Upper lobe of left lung (tissue), 6 donors: ENCODE results near the gene DCLK1. TPM values are rescaled to one million over a fixed set of nuclear protein-coding genes. Genes with fewer than 3 reads are reported as not detected.
A peak's percentile ranks its signal among the peaks of the same experiment; 100 is the strongest.

Experiments
- ATAC-seq, 2 donors: fragments of 200-7000 bp; cut with Tn5 transposase; one replicate each; pipeline ENCODE4 v1.9.1; 2022; ENCODE audit warnings: mild to moderate bottlenecking in 2 of 2, moderate library complexity in 2 of 2; ENCODE audit not compliant: low FRiP score in 2 of 2
- DNase-seq, 2 donors: peaks; one replicate each; pipeline ENCODE4 v3.0.0-alpha.2; 2019 to 2020
- H3K27ac ChIP-seq, 4 donors: fragments of 200-600 bp; sonication (generic); one replicate each; pipeline ENCODE4 v1.5.1; 2016 to 2019
- H3K27me3 ChIP-seq, 4 donors: fragments of 200-600 bp; sonication (generic); one replicate each; pipeline ENCODE4 v1.5.1; 2017 to 2019
- H3K36me3 ChIP-seq, 4 donors: fragments of 200-600 bp; sonication (generic); one replicate each; pipeline ENCODE4 v1.5.1; 2016 to 2019
- H3K4me1 ChIP-seq, 4 donors: fragments of 200-600 bp; sonication (generic); one replicate each; pipeline ENCODE4 v1.5.1; 2018 to 2019
- H3K4me3 ChIP-seq, 4 donors: fragments of 200-600 bp; sonication (generic); one replicate each; pipeline ENCODE4 v1.5.1; 2017 to 2019; ENCODE audit warnings: mild to moderate bottlenecking in 2 of 4, moderate library complexity in 1 of 4
- H3K9me3 ChIP-seq, 4 donors: fragments of 200-600 bp; sonication (generic); one replicate each; pipeline ENCODE4 v1.5.1; 2018 to 2019
- EP300 ChIP-seq, 4 donors: sonication (generic); formaldehyde crosslinking; IDR thresholded peaks; one replicate each; pipeline ENCODE4 v1.5.1; 2017; ENCODE audit warnings: antibody characterized with exemption in 4 of 4, control low read depth in 2 of 4
- POLR2A ChIP-seq, 4 donors: fragments of 450-650 bp; IDR thresholded peaks; one replicate each; pipeline ENCODE4 v1.5.1; 2016 to 2017; ENCODE audit warnings: antibody characterized with exemption in 4 of 4, mild to moderate bottlenecking in 2 of 4
- POLR2AphosphoS5 ChIP-seq, 2 donors: sonication (generic); formaldehyde crosslinking; IDR thresholded peaks; one replicate each; pipeline ENCODE4 v1.5.1; 2017; ENCODE audit warnings: antibody characterized with exemption in 2 of 2
- WGBS, 2 donors: methylation state at CpG; one replicate each; pipeline ENCODE4 v1.1.5; 2017 to 2018; 5-methylcytosine and 5-hydroxymethylcytosine counted together
- total RNA-seq, 6 donors: library from RNA; depleted of rRNA in 4 of 6; stranded (reverse); fragments of >200 nt in 4 of 6; gene quantifications; one replicate each; pipeline versions ENCODE4 v1.1.0 to v1.2.1, GENCODE V29; 2016 to 2021
- TF ChIP-seq, protein P1 (sequence below), 6 experiments: fragments of 450-650 bp in 4 of 6; fragments of 200-600 bp in 2 of 6; sonication (generic) in 2 of 6; IDR thresholded peaks; one replicate each; pipeline ENCODE4 v1.5.1; 2016 to 2019; ENCODE audit warnings: antibody characterized with exemption in 6 of 6
- donor health status: DM: no; HTN: no; CAD: no; lungs with moderate emphysema.
- donor health status: DM: no; HTN: yes; CAD: no; lungs with severe emphysema.

Gene DCLK1
- total RNA-seq, 6 donors from 2014 or later, result 2.1 to 14.7 (median 3.9) TPM

DNA sequence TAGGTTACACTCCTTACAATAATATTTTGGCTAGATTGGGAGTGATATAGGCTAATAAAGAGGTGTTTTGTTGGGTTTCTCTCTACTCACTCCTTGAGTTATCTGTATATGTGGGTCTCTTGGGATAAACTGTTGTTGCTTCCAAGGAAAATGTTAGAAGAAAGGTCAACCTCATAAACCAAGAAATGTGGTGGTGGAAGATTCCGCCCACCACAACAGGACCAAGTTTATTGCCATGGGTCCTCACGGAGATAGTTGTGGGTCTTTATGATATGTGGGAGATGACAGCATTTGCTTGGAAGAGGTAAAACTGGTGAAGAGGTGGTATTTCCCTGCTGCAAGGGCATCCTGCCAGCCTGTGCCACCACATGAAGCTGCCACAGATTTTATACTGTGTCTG lies 259.6 kb downstream of the DCLK1 start:
- no peak overlapping the region for H3K27ac ChIP-seq
- no peak overlapping the region for H3K4me3 ChIP-seq
- no peaks in the 10 kb centered on the region for H3K9me3 ChIP-seq
- DNase-seq, result no peak
- TF ChIP-seq, protein P1, sequence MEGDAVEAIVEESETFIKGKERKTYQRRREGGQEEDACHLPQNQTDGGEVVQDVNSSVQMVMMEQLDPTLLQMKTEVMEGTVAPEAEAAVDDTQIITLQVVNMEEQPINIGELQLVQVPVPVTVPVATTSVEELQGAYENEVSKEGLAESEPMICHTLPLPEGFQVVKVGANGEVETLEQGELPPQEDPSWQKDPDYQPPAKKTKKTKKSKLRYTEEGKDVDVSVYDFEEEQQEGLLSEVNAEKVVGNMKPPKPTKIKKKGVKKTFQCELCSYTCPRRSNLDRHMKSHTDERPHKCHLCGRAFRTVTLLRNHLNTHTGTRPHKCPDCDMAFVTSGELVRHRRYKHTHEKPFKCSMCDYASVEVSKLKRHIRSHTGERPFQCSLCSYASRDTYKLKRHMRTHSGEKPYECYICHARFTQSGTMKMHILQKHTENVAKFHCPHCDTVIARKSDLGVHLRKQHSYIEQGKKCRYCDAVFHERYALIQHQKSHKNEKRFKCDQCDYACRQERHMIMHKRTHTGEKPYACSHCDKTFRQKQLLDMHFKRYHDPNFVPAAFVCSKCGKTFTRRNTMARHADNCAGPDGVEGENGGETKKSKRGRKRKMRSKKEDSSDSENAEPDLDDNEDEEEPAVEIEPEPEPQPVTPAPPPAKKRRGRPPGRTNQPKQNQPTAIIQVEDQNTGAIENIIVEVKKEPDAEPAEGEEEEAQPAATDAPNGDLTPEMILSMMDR (IDR thresholded peaks at IDR 0.05), result no peak
- TF ChIP-seq EP300 (IDR thresholded peaks at IDR 0.05), result no peak
- TF ChIP-seq POLR2AphosphoS5 (IDR thresholded peaks at IDR 0.05), result no peak
- no peaks in the 10 kb centered on the region for H3K27me3 ChIP-seq
- H3K36me3 ChIP-seq, result no peaks in the 10 kb centered on the region
- no peaks in the 10 kb centered on the region for H3K4me1 ChIP-seq
- ATAC-seq, result no peak
- WGBS, 2 donors, result 89 to 92% methylated on average over 2 of the region's 2 CpGs

DNA sequence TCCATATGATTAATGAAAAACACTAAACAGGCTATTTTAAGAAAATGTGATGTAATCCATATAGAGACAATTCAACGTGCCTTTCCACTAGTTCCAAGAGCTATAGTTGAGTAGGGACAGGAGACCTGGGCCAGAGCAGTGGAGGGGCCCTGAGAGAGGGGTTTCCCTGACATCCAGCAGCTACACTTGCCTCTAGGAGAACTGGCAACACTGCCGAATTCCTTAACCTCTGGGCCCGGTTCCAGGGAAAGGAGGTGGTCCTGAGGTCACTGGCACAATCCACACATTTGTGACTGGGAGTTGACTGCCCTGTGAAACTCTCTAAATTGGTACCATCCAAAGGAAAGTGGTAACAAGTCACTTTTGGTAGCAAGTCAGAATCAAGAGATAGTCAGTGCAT lies 264.4 kb downstream of the DCLK1 start:
- Histone ChIP-seq H3K27me3 (no peaks in the 10 kb centered on the region), H3K4me3 (no peak overlapping the region), H3K4me1 (no peaks in the 10 kb centered on the region), H3K9me3 (no peaks in the 10 kb centered on the region), H3K36me3 (no peaks in the 10 kb centered on the region), H3K27ac (no peak overlapping the region)
- no peak for ATAC-seq
- no peak for DNase-seq
- 36 to 38% methylated on average over 3 of the region's 3 CpGs for WGBS, 2 donors
- no peak for TF ChIP-seq POLR2AphosphoS5 (IDR thresholded peaks at IDR 0.05)
- no peak for TF ChIP-seq POLR2A (IDR thresholded peaks at IDR 0.05)
- TF ChIP-seq, protein P1 (IDR thresholded peaks at IDR 0.05), result no peak
- TF ChIP-seq EP300 (IDR thresholded peaks at IDR 0.05), result no peak

DNA sequence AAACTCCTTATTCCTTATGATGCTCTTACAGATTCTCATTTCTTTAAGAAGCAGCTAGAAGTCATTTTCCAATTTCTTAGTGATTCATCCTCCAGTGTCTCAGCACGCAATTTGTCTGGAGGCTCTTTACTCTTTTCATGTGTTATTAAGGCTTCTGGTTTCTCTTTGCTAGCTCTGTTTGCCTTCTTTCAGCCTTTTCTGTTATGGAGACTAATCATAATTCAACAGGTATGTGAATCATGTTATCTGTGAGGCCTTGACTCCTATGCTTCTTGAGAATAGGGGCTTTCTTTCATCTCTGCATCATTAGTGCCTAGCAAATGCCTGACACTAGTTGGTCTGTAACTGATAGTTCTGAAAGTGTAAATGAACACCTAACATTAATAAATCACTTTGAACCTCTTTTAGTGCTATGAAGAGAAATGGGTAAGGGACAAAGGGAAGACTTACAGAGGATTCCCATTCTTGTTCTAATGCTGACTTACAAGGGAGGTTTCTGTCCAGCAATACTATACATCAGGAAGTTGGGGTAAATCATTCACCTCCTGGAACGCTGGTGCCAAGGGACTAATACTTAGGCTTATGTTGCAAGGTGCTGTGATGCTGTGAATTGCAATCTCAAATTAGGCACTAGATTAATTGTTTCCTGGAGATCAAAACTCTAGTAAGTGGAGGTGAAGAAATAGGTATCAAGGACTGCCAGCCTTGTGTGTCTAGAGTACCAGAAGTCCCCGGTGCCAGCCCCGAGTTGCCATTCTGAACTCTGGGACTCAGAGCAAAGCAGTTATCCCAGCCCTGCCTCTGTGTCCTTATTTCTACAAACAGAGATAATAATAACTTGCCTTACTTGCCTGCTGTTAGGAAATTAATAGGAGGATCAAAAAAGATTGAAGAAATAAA lies 265.6 kb downstream of the DCLK1 start:
- Histone ChIP-seq H3K36me3 (no peaks in the 10 kb centered on the region), H3K27ac (no peak overlapping the region), H3K4me3 (no peak overlapping the region), H3K4me1 (no peaks in the 10 kb centered on the region), H3K9me3 (no peaks in the 10 kb centered on the region), H3K27me3 (no peaks in the 10 kb centered on the region)
- 72 to 84% methylated on average over 4 of the region's 4 CpGs for whole genome bisulfite sequencing, 2 donors
- DNase-seq, result peak in 1 of 2 donors; percentile 60
- ATAC-seq, result peak in 1 of 2 donors; percentile 31
- no peak for TF ChIP-seq POLR2A (IDR thresholded peaks at IDR 0.05)
- TF ChIP-seq, protein P1 (IDR thresholded peaks at IDR 0.05), result no peak
- no peak for TF ChIP-seq POLR2AphosphoS5 (IDR thresholded peaks at IDR 0.05)
- no peak for TF ChIP-seq EP300 (IDR thresholded peaks at IDR 0.05)

DNA sequence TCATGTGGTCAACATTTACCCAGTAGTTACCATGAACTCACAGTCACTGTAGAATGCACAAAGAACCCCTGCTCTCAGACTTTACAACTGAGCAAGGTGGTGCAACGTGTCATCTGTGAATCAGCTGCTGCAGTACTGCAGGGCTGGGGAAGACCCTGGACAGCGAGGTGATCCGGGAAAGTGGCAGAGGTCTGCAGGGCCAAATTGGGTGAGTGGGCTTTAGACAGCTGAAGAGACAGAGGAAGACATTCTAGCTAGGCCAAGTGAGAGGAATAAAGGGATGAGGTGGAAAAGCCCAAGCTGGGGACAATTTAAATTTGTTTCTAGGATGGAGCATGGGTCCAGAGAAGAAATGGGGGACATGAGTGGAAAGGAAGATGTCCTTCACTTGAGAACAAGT lies 270.5 kb downstream of the DCLK1 start:
- Histone ChIP-seq H3K4me1 (peaks cover 0 to 5% (median 4%) of the 10 kb centered on the region in 4 donors), H3K4me3 (no peak overlapping the region), H3K9me3 (no peaks in the 10 kb centered on the region), H3K27me3 (no peaks in the 10 kb centered on the region), H3K36me3 (no peaks in the 10 kb centered on the region), H3K27ac (no peak overlapping the region)
- DNase-seq (no peak), ATAC-seq (no peak)
- TF ChIP-seq POLR2A (IDR thresholded peaks at IDR 0.05), result no peak
- TF ChIP-seq EP300 (IDR thresholded peaks at IDR 0.05), result no peak
- no peak for TF ChIP-seq POLR2AphosphoS5 (IDR thresholded peaks at IDR 0.05)
- WGBS, 2 donors, result 75 to 86% methylated on average over 3 of the region's 3 CpGs

DNA sequence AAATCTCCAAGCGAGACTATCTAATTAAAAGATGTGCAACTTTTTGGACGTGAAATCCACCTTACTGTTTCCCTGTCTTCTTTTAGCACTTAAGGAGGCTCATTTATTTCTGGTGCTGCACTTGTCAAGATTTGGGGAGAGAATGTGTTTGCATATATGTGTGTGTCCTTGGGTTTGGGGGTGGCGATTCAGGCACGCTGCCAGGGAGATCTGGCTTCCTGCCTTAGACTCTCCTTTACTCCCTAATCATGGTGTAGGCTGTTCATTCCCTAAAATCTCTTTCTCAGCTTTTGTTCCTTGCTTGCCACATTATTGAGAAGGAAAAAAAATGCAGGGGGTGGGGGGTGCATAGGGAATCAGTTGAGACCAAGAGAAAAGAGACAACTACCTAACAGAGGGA lies 271.2 kb downstream of the DCLK1 start:
- DNase-seq, result no peak
- no peak overlapping the region for H3K27ac ChIP-seq
- H3K4me3 ChIP-seq, result no peak overlapping the region
- H3K27me3 ChIP-seq, result no peaks in the 10 kb centered on the region
- no peak for ATAC-seq
- TF ChIP-seq POLR2AphosphoS5 (IDR thresholded peaks at IDR 0.05), result no peak
- no peak for TF ChIP-seq EP300 (IDR thresholded peaks at IDR 0.05)
- TF ChIP-seq, protein P1 (IDR thresholded peaks at IDR 0.05), result no peak
- TF ChIP-seq POLR2A (IDR thresholded peaks at IDR 0.05), result no peak
- H3K36me3 ChIP-seq, result no peaks in the 10 kb centered on the region
- H3K9me3 ChIP-seq, result no peaks in the 10 kb centered on the region
- H3K4me1 ChIP-seq, result peaks cover 0 to 5% (median 4%) of the 10 kb centered on the region in 4 donors
- WGBS, 2 donors, result 67 to 73% methylated on average over 4 of the region's 4 CpGs
